HG02759 (cell line): ENCODE data around the gene CRPPA.
"Not testable (repeated sequence)": the region's sequence is repeated elsewhere in the genome, so short reads cannot be mapped to it uniquely, and the experiment has no call there.

Source experiments
- ATAC-seq: cut with Tn5 transposase; IDR thresholded peaks from one replicate; pipeline ENCODE4 v1.9.1; 2021; ENCODE audit warnings: mild to moderate bottlenecking, moderate library complexity; ENCODE audit not compliant: unreplicated experiment

The CRPPA gene

GRCh38 chr7:16398146-16399017 is 23.0 kb downstream of the CRPPA start:
- ATAC-seq, result no peak

- ATAC-seq, result no peak
Observed at GRCh38 chr7:16397501-16398145, 23.7 kb downstream of the CRPPA start.

- ATAC-seq, result no peak
Observed at GRCh38 chr7:16396766-16397500, 24.4 kb downstream of the CRPPA start.

GRCh38 chr7:16395121-16395520 is 26.2 kb downstream of the CRPPA start:
- ATAC-seq, result no peak

GRCh38 chr7:16393862-16394422 is 27.4 kb downstream of the CRPPA start:
- ATAC-seq, result no peak

- no peak for ATAC-seq
Observed at GRCh38 chr7:16392990-16393523, 28.3 kb downstream of the CRPPA start.

GRCh38 chr7:16383786-16384185 is 37.6 kb downstream of the CRPPA start:
- ATAC-seq, result not testable (repeated sequence)

- ATAC-seq, result not testable (repeated sequence)
Observed at GRCh38 chr7:16383103-16383502, 38.2 kb downstream of the CRPPA start.
